GM12878 (cell line): ENCODE data around the gene THTPA. TPM values are rescaled to one million over a fixed set of nuclear protein-coding genes. Genes with fewer than 3 reads are reported as not detected.

Experiments
- ATAC-seq: fragments of 200-7000 bp; cut with Tn5 transposase; 3 replicates; pipeline ENCODE4 v1.9.1; 2020; ENCODE audit warnings: mild to moderate bottlenecking, moderate library complexity
- BruUV-seq: library from RNA; stranded (reverse); fragments of 400-500 nt; replicated peaks from 2 replicates; lab custom pipeline; 2021; lab: Mats Ljungman, UMichigan
- CTCF ChIA-PET: fragments of 300-600 bp; sonication (Branson Sonifier 250); formaldehyde crosslinking; extraction: SDS; loops from one replicate; lab custom pipeline; 2021; ENCODE audit warnings: inconsistent platforms; lab: Yijun Ruan, JAX
- POLR2A ChIA-PET: fragments of 350-600 bp; formaldehyde crosslinking; extraction: SDS; loops from one replicate; lab custom pipeline; 2021; ENCODE audit warnings: inconsistent platforms; lab: Charles Lee
- RAD21 ChIA-PET: fragments of 300-600 bp; sonication (Branson Sonifier 250); formaldehyde crosslinking; loops from one replicate; lab custom pipeline; 2023; ENCODE audit warnings: antibody characterized with exemption; ENCODE audit not compliant: unreplicated experiment; lab: Charles Lee
- SMC1A ChIA-PET: fragments of 300-600 bp; sonication (Branson Sonifier 250); formaldehyde crosslinking; loops from one replicate; lab custom pipeline; 2023; ENCODE audit not compliant: unreplicated experiment, uncharacterized antibody; lab: Charles Lee
- DNase-seq: peaks from one replicate; pipeline ENCODE4 v3.0.0-alpha.2; 2011; ENCODE audit warnings: low read depth, low spot score
- FAIRE-seq: peaks from 3 replicates; lab custom pipeline; 2011; peaks lifted over from hg19 to GRCh38; lab: Jason Lieb, UNC
- H2AFZ ChIP-seq: 2 replicates; pipeline ENCODE4 v1.6.0; 2011; ENCODE audit warnings: low read depth, low read length, control low read depth; ENCODE audit not compliant: control insufficient read depth
- H3K27ac ChIP-seq: 2 replicates; pipeline ENCODE4 v1.5.1; 2011; ENCODE audit warnings: control low read depth; ENCODE audit not compliant: control insufficient read depth, insufficient read depth
- H3K27me3 ChIP-seq, 2 experiments: replicated peaks in 1 of 2; 2 replicates each; pipeline versions ENCODE4 v1.6.0 to v1.6.1; 2011; ENCODE audit warnings: low read length in 1 of 2; ENCODE audit not compliant: control insufficient read depth in 2 of 2, insufficient read depth in 2 of 2
- H3K36me3 ChIP-seq, 2 experiments: 2 replicates each; pipeline ENCODE4 v1.5.1; 2011; ENCODE audit warnings: low read length in 1 of 2; ENCODE audit not compliant: control insufficient read depth in 2 of 2, insufficient read depth in 2 of 2
- H3K4me1 ChIP-seq: 2 replicates; pipeline ENCODE4 v1.6.1; 2011; ENCODE audit warnings: mild to moderate bottlenecking, low read length, moderate library complexity, mixed read lengths; ENCODE audit not compliant: control insufficient read depth, insufficient read depth
- H3K4me2 ChIP-seq: 2 replicates; pipeline ENCODE4 v1.6.0; 2011; ENCODE audit warnings: control low read depth; ENCODE audit not compliant: control insufficient read depth, insufficient read depth
- H3K4me3 ChIP-seq: fragments of 200-600 bp; sonication (generic); 2 replicates; pipeline ENCODE4 v1.5.1; 2016
- H3K79me2 ChIP-seq: 2 replicates; pipeline ENCODE4 v1.6.0; 2011; ENCODE audit warnings: low read length; ENCODE audit not compliant: control insufficient read depth, insufficient read depth
- H3K9ac ChIP-seq: 2 replicates; pipeline ENCODE4 v1.8.0; 2011; ENCODE audit warnings: low read length, control low read depth, mixed read lengths; ENCODE audit not compliant: control insufficient read depth, insufficient read depth
- H3K9me3 ChIP-seq: replicated peaks from 3 replicates; pipeline ENCODE4 v1.5.1; 2011; ENCODE audit warnings: mild to moderate bottlenecking, low read length; ENCODE audit not compliant: control insufficient read depth, insufficient read depth
- H4K20me1 ChIP-seq: 2 replicates; pipeline ENCODE4 v1.6.0; 2011; ENCODE audit not compliant: control insufficient read depth, insufficient read depth
- CHD4 ChIP-seq: fragments of 200-600 bp; sonication (generic); IDR thresholded peaks from 2 replicates; pipeline ENCODE4 v1.6.1; 2016; ENCODE audit warnings: mild to moderate bottlenecking
- EZH2 ChIP-seq: IDR thresholded peaks from 2 replicates; pipeline ENCODE4 v1.6.1; 2012; ENCODE audit warnings: low read depth, mild to moderate bottlenecking, control low read depth, inconsistent platforms, low read length, borderline replicate concordance; ENCODE audit not compliant: control insufficient read depth
- HDAC6 ChIP-seq: fragments of 200-600 bp; sonication (generic); IDR thresholded peaks from one replicate; pipeline ENCODE4 v1.8.0; 2017; ENCODE audit warnings: antibody characterized with exemption; ENCODE audit not compliant: unreplicated experiment
- MEF2A ChIP-seq: IDR thresholded peaks from 2 replicates; pipeline ENCODE4 v1.6.1; 2011; ENCODE audit warnings: low read depth, mild to moderate bottlenecking, low read length, moderate library complexity; ENCODE audit not compliant: insufficient read depth
- NR2C2 ChIP-seq: IDR thresholded peaks from 2 replicates; pipeline ENCODE4 v1.6.1; 2011; ENCODE audit warnings: borderline replicate concordance, low read depth; ENCODE audit not compliant: control insufficient read depth, insufficient read length
- RCOR1 ChIP-seq: conservative IDR thresholded peaks from 2 replicates; pipeline ENCODE4 v1.6.1; 2012; ENCODE audit warnings: low read depth, low read length, improper control_type of control experiment
- YY1 ChIP-seq: IDR thresholded peaks from 2 replicates; pipeline ENCODE4 v1.6.1; 2011; ENCODE audit warnings: low read depth, mild to moderate bottlenecking, low read length
- ZBED1 ChIP-seq: IDR thresholded peaks from 2 replicates; pipeline ENCODE4 v1.6.1; 2016; ENCODE audit warnings: borderline replicate concordance
- ZNF207 ChIP-seq: fragments of 450-650 bp; IDR thresholded peaks from 2 replicates; pipeline ENCODE4 v1.6.1; 2014; ENCODE audit warnings: antibody characterized with exemption, mild to moderate bottlenecking, borderline replicate concordance
- WGBS: methylation state at CpG from one replicate; pipeline ENCODE4 v1.1.6; 2016; ENCODE audit warnings: low lambda C conversion rate; ENCODE audit not compliant: insufficient replicate concordance, insufficient coverage; ENCODE audit errors: missing lambda C conversion rate; 5-methylcytosine and 5-hydroxymethylcytosine counted together
- in situ Hi-C: fragments of 300-500 bp; cut with MboI; formaldehyde crosslinking; loops from 9 replicates; pipeline ENCODE4 v1.14.3; 2018; ENCODE audit warnings: mixed read lengths
- intact Hi-C: fragments of 100-400 bp; cut with micrococcal nuclease; formaldehyde crosslinking; loops from one replicate; pipeline ENCODE4 v1.14.2; 2022; ENCODE audit not compliant: unreplicated experiment
- polyA plus RNA-seq, 11 experiments: library from polyadenylated mRNA; depleted of rRNA in 4 of 11; unstranded in 6 of 11; stranded (reverse) in 5 of 11; fragments of >200 nt; fragmentation: Nextera tagmentation in 4 of 11; fragmentation: Illumina TruSeq in 1 of 11; extraction: Ambion mirVana in 4 of 11; extraction: Trizol in 1 of 11; gene quantifications; 1 replicate in 1 of 11; 2 replicates in 10 of 11; pipeline versions ENCODE4 v1.2.1 to v1.2.3, GENCODE V29; 2011 to 2016; ENCODE audit warnings: inconsistent platforms in 2 of 11, missing spikeins in 2 of 11, low read depth in 1 of 11
- total RNA-seq, 4 experiments: library from RNA; depleted of rRNA in 3 of 4; stranded (reverse); fragments of >200 nt in 3 of 4; fragmentation: Illumina TruSeq in 1 of 4; extraction: Trizol in 1 of 4; gene quantifications; 2 replicates each; pipeline versions ENCODE4 v1.2.1 to v1.2.3, GENCODE V29; 2013 to 2021
- TF ChIP-seq, protein P1 (sequence below): IDR thresholded peaks from 2 replicates; pipeline ENCODE4 v1.6.1; 2012; ENCODE audit warnings: low read length, inconsistent platforms
- TF ChIP-seq, protein P2 (sequence below): fragments of 450-650 bp; IDR thresholded peaks from 2 replicates; pipeline ENCODE4 v1.6.1; 2017; ENCODE audit warnings: mild to moderate bottlenecking, moderate library complexity
- TF ChIP-seq, protein P3 (sequence below): fragments of 450-650 bp; IDR thresholded peaks from 2 replicates; pipeline ENCODE4 v1.6.1; 2017; ENCODE audit warnings: mild to moderate bottlenecking

Gene THTPA
- total and polyA plus RNA-seq, 10 of the 15 experiments (the other 5 are each of a cell fraction or from before 2014, with no cell fraction given): 3.1 to 24.9 (median 12.8) TPM

DNA sequence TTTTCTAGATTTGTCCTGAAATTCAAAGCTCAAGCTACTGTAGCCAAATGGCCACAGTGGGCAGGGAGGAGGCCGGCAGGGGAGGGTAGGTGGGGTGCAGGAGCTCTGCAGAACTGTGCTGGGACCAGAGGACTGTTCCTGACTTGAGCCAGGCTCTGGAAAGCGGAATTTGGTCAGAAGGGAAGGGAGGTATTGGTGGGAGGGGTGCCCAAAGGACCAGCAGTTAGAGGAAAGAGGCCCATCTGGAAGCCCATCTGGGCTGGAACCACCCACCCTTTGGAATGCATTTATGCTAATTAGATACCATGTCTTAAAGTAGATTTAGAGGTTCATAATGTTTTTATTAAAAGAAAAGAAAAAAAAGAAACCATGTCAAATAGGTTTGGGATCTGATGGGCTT lies 47.0 kb downstream of the THTPA start:
- BruUV-seq: no TSS peak
- Histone ChIP-seq H3K9me3 (no peaks in the 10 kb centered on the region; the same call in 2 of the 3 replicates), H3K79me2 (no peaks in the 10 kb centered on the region), H4K20me1 (no peaks in the 10 kb centered on the region), H3K36me3 (no peaks in the 10 kb centered on the region), H3K27me3 (no peaks in the 10 kb centered on the region), H3K4me1 (peaks cover 58% of the 10 kb centered on the region), H3K27ac (no peak overlapping the region), H3K9ac (no peak overlapping the region), H3K4me3 (no peak overlapping the region), H2AFZ (no peak overlapping the region), H3K4me2 (no peak overlapping the region)
- TF ChIP-seq, protein P1, sequence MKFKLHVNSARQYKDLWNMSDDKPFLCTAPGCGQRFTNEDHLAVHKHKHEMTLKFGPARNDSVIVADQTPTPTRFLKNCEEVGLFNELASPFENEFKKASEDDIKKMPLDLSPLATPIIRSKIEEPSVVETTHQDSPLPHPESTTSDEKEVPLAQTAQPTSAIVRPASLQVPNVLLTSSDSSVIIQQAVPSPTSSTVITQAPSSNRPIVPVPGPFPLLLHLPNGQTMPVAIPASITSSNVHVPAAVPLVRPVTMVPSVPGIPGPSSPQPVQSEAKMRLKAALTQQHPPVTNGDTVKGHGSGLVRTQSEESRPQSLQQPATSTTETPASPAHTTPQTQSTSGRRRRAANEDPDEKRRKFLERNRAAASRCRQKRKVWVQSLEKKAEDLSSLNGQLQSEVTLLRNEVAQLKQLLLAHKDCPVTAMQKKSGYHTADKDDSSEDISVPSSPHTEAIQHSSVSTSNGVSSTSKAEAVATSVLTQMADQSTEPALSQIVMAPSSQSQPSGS: no peak
- TF ChIP-seq MEF2A: no peak
- TF ChIP-seq HDAC6: no peak
- TF ChIP-seq, protein P2, sequence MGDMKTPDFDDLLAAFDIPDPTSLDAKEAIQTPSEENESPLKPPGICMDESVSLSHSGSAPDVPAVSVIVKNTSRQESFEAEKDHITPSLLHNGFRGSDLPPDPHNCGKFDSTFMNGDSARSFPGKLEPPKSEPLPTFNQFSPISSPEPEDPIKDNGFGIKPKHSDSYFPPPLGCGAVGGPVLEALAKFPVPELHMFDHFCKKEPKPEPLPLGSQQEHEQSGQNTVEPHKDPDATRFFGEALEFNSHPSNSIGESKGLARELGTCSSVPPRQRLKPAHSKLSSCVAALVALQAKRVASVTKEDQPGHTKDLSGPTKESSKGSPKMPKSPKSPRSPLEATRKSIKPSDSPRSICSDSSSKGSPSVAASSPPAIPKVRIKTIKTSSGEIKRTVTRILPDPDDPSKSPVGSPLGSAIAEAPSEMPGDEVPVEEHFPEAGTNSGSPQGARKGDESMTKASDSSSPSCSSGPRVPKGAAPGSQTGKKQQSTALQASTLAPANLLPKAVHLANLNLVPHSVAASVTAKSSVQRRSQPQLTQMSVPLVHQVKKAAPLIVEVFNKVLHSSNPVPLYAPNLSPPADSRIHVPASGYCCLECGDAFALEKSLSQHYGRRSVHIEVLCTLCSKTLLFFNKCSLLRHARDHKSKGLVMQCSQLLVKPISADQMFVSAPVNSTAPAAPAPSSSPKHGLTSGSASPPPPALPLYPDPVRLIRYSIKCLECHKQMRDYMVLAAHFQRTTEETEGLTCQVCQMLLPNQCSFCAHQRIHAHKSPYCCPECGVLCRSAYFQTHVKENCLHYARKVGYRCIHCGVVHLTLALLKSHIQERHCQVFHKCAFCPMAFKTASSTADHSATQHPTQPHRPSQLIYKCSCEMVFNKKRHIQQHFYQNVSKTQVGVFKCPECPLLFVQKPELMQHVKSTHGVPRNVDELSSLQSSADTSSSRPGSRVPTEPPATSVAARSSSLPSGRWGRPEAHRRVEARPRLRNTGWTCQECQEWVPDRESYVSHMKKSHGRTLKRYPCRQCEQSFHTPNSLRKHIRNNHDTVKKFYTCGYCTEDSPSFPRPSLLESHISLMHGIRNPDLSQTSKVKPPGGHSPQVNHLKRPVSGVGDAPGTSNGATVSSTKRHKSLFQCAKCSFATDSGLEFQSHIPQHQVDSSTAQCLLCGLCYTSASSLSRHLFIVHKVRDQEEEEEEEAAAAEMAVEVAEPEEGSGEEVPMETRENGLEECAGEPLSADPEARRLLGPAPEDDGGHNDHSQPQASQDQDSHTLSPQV: no peak
- TF ChIP-seq CHD4: no peak
- TF ChIP-seq NR2C2: no peak
- no peak for TF ChIP-seq EZH2
- TF ChIP-seq, protein P3, sequence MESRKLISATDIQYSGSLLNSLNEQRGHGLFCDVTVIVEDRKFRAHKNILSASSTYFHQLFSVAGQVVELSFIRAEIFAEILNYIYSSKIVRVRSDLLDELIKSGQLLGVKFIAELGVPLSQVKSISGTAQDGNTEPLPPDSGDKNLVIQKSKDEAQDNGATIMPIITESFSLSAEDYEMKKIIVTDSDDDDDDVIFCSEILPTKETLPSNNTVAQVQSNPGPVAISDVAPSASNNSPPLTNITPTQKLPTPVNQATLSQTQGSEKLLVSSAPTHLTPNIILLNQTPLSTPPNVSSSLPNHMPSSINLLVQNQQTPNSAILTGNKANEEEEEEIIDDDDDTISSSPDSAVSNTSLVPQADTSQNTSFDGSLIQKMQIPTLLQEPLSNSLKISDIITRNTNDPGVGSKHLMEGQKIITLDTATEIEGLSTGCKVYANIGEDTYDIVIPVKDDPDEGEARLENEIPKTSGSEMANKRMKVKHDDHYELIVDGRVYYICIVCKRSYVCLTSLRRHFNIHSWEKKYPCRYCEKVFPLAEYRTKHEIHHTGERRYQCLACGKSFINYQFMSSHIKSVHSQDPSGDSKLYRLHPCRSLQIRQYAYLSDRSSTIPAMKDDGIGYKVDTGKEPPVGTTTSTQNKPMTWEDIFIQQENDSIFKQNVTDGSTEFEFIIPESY: no peak
- TF ChIP-seq RCOR1: no peak
- no peak for TF ChIP-seq ZNF207
- no peak for TF ChIP-seq YY1
- TF ChIP-seq ZBED1: no peak
- ChIA-PET CTCF (interaction anchor here (0.6 to 3.3 kb wide), 4 partner anchors 14 to 285 kb away, joined by 4 to 18 read pairs (median 4); no protein-coding TSS in a partner anchor), RAD21 (no interaction called here), SMC1A (interaction anchor here (0.6 to 1.9 kb wide), 3 partner anchors 14 to 308 kb away, joined by 3 to 7 read pairs (median 5); no protein-coding TSS in a partner anchor), POLR2A (no interaction called here)
- in situ Hi-C loops: no loop called here
- FAIRE-seq (no peak), ATAC-seq (no peak), DNase-seq (no peak)
- intact Hi-C loops: no loop called here
- WGBS: 72% methylated on average over 2 of the region's 2 CpGs
